ENCODE data around the gene STAC. TPM values are rescaled to one million over a fixed set of nuclear protein-coding genes. Genes with fewer than 3 reads are reported as not detected.
"Not testable (repeated sequence)": the region's sequence is repeated elsewhere in the genome, so short reads cannot be mapped to it uniquely, and the experiment has no call there.

STAC gene
- total RNA-seq, 1 donor from 2014 or later, result 12.6 TPM

- DNase-seq, result no peak
These were observed 36.3 kb downstream of the STAC start for GRCh38 chr3:36416599-36416998.

GRCh38 chr3:36417237-36417636 lies 36.9 kb downstream of the STAC start:
- no peak for DNase-seq

- DNase-seq, result no peak
These were observed 38.0 kb downstream of the STAC start for GRCh38 chr3:36418296-36418695.

- DNase-seq, result no peak
These were observed 48.1 kb downstream of the STAC start for GRCh38 chr3:36428445-36428844.

GRCh38 chr3:36429986-36430485 lies 49.7 kb downstream of the STAC start:
- DNase-seq, result no peak

GRCh38 chr3:36433511-36433910 lies 53.2 kb downstream of the STAC start:
- DNase-seq, result no peak

GRCh38 chr3:36434687-36435426 lies 54.6 kb downstream of the STAC start:
- DNase-seq, result no peak

GRCh38 chr3:36443028-36443686 lies 62.9 kb downstream of the STAC start:
- DNase-seq, result no peak

- no peak for DNase-seq
These were observed 64.6 kb downstream of the STAC start for GRCh38 chr3:36444909-36445308.

GRCh38 chr3:36446276-36446675 lies 66.0 kb downstream of the STAC start:
- no peak for DNase-seq

GRCh38 chr3:36447061-36447460 lies 66.8 kb downstream of the STAC start:
- DNase-seq, result no peak

- no peak for DNase-seq
These were observed 71.5 kb downstream of the STAC start for GRCh38 chr3:36451816-36452215.

GRCh38 chr3:36453213-36453612 lies 72.9 kb downstream of the STAC start:
- DNase-seq, result not testable (repeated sequence)

GRCh38 chr3:36453896-36454295 lies 73.6 kb downstream of the STAC start:
- not testable (repeated sequence) for DNase-seq

GRCh38 chr3:36455406-36455805 lies 75.1 kb downstream of the STAC start:
- no peak for DNase-seq

- no peak for DNase-seq
These were observed 76.5 kb downstream of the STAC start for GRCh38 chr3:36456784-36457183.

- DNase-seq, result peak; percentile 15
These were observed 77.4 kb downstream of the STAC start for GRCh38 chr3:36457667-36458066.

GRCh38 chr3:36459177-36459576 lies 78.9 kb downstream of the STAC start:
- DNase-seq, result no peak

- DNase-seq, result no peak
These were observed 81.3 kb downstream of the STAC start for GRCh38 chr3:36461597-36461996.

GRCh38 chr3:36472045-36472444 lies 91.7 kb downstream of the STAC start:
- DNase-seq, result not testable (repeated sequence)

GRCh38 chr3:36475558-36475957 lies 95.3 kb downstream of the STAC start:
- DNase-seq, result no peak

GRCh38 chr3:36476286-36476942 lies 96.1 kb downstream of the STAC start:
- no peak for DNase-seq

GRCh38 chr3:36477655-36478054 lies 97.4 kb downstream of the STAC start:
- DNase-seq, result no peak
